ENCODE results near the gene VAV2.

Gene VAV2

DNA sequence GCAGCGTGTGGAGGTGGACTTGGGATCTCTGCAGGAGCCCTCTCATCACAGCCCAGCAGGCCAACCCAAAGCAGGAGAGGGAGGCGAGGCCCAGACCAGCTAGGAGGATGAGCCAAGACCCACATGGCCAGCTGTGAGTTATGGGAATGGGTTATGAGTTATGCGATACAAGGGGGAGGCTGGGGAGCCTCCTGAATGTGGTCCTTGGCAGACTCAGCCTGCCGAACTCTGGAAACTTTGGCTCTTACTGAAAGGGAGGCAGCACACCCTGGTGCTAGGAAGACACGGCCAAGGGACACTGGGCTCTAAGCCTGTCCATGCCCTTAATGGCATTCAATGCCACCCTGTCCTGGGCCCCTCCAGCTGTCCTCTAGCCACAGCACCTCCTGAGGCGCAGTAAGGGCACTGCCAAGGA is 7.7 kb upstream of the VAV2 start:
- TF ChIP-seq CTCF (conservative IDR thresholded peaks at IDR 0.05), result no peak
- no peak overlapping the region for H3K27ac ChIP-seq

- TF ChIP-seq CTCF (conservative IDR thresholded peaks at IDR 0.05), result no peak
- H3K27ac ChIP-seq, result no peak overlapping the region
Measured at GRCh38 chr9:133998915-133999595, 6.9 kb upstream of the VAV2 start.

DNA sequence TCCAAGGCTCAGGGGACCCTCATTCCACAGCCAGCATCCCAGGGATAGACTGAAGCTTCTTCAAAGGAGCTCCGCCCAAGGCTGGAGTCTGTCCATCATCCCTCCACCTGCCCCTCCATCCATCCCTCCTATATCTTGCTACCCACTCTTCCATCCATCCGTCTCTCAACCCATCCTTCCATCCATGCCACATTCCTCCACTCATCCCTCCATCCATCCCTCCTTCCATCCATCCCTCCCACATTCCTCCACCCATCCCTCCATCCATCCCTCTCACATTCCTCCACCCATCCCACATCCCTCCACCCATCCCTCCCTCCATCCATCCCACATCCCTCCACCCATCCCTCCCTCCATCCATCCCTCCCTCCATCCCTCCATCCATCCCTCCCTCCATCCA is 5.5 kb upstream of the VAV2 start:
- no peak for TF ChIP-seq CTCF (conservative IDR thresholded peaks at IDR 0.05)
- H3K27ac ChIP-seq, result no peak overlapping the region

GRCh38 chr9:133996531-133997520 is 4.7 kb upstream of the VAV2 start:
- no peak for TF ChIP-seq CTCF (conservative IDR thresholded peaks at IDR 0.05)
- H3K27ac ChIP-seq, result no peak overlapping the region

GRCh38 chr9:133995012-133995896 is 3.1 kb upstream of the VAV2 start:
- H3K27ac ChIP-seq, result no peak overlapping the region
- TF ChIP-seq CTCF (conservative IDR thresholded peaks at IDR 0.05), result no peak

- TF ChIP-seq CTCF (conservative IDR thresholded peaks at IDR 0.05), result peak; percentile 99
- peak overlapping the region; percentile 97 for H3K27ac ChIP-seq
Measured at GRCh38 chr9:133994353-133995011, 2.4 kb upstream of the VAV2 start.

All from VCaP (cell line).